Left ventricle myocardium superior (tissue), 1 donor: Measurements from ENCODE around the gene TNNC1. TPM values are rescaled to one million over a fixed set of nuclear protein-coding genes. Genes with fewer than 3 reads are reported as not detected.
A peak's percentile ranks its signal among the peaks of the same experiment; 100 is the strongest.

ENCODE experiments used
- ATAC-seq: fragments of 200-7000 bp; cut with Tn5 transposase; one replicate; pipeline ENCODE4 v1.9.1; 2020; ENCODE audit warnings: mild to moderate bottlenecking, moderate library complexity
- DNase-seq: peaks from one replicate; pipeline ENCODE4 v3.0.0-alpha.2; 2020
- intact Hi-C: fragments of 100-400 bp; cut with micrococcal nuclease; formaldehyde crosslinking; loops from one replicate; pipeline ENCODE4 v1.11.0; 2022
- total RNA-seq: library from RNA; stranded (reverse); fragmentation: NEBNext Ultra II Directional; extraction: Animal tissue kit (Norgen Biotek cat#: 25700); gene quantifications from one replicate; pipeline ENCODE4 v1.2.1, GENCODE V29; 2021
- donor health status: DM: no; HTN: yes; CAD: no; lungs with severe emphysema.

TNNC1 gene
- total RNA-seq, 1 donor from 2014 or later: 8,945 TPM

DNA sequence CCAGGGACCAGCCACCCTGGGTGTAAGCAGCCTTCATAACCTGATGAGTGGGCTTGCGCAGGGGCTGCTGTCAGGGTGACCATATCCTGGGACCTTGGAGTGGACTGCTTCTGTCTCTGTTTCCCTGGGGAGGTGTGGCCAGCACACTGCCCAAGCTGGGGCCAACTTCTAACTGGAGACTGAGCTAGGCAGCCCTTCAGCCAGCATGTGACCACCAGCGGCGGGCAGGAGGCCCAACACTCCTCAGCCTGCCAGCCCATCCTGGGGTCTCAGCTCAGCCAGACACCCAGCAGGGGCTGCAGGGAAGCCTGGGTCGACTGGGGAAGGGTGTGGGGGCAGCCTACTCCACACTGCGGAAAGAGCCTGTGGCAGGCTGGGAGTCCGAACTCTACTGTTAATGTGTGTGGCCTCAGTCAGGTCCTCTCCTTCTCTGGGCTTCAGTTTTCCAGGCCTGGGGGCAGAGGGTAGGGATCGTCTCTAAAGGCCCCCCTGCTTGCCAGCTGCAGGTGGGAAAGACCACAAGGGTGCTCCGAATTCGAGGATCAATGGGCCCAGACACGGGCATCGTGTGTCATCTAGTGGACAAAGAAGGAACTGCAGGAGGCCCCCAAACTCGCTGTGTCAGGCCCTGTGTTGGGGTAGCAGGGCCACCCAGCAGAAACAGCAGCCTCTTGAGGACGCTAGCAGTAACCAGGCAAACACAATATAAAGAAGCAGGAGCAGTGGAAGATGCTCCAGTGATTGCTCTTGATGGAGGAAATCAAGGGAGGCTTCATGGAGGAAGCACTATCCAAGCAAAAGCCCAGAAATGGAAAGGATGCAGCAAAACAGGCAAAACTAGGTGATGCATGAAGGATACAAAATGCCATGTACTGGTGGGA is 7.0 kb downstream of the TNNC1 start:
- ATAC-seq (peak; percentile 22), DNase-seq (peak; percentile 68)
- intact Hi-C loops: no loop called here

DNA sequence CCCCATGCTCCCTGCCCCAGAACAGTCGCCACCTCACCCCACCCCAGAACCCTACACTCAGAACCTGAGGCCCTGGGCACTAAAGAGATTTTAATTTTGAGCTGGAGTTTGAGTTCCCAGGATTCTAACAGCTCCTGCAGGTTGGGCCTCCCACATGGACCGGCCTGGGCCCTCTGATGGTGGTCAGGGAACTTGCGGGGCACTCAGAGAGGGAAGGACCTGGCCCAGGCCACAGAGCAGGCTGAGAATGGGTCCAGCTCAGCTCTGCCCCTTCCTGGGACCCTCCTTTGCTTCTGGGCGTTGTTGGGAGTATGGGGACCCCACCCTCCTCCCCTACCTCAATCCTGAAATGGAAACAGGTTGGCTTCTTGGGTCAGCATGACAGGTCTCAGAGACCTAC is 7.8 kb downstream of the TNNC1 start:
- ATAC-seq (no peak), DNase-seq (no peak)
- intact Hi-C loops: no loop called here

DNA sequence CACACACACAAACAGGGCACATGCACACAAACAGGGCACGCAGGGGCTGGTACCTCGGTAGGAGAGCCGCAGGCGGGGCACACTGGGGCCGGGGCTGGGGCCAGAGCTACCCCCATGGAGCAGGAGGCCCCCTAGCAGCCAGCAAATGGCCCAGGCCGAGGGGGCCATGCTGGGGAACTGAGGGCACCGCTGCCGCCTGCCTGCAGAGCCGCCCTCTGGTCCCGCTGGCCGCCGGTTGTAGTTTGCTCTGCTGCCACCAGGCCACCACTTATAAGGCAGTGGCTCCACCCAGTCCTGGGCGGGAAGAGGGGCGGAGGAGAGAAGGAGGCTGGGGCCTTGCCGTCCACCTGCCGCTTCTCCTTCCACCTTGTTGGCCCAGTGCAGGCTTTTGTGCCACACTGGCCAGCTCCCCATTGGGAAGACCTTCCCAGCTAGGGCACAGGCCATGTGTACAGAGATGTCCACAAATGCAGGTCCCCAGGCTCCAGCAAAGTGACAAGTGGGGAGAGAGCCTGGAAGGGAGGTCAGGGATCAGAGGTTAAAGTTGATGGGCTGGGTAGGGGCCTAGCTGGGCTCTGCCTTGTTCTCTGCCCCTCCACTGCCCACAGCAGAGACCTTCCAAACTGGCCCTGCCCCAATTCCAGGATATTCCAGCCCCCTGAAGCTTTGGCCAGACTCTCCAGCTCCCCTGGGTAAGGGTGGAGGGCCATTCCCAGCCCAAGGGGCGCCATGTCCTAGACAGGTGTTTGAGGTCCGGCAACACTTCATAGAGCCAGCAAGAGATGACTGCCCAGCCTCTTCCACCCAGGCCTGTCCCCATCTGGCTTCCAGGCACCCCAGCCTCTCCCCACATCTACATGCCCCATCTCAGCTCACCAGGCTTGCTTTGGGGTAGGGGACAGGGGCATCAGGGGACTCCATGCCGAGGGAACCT is 8.7 kb downstream of the TNNC1 start, which contains the start of gene SEMA3G:
TSS of gene SEMA3G (minus strand) at position 244 of the 934 bp plus-strand sequence. CDS start at position 168, 76 bp downstream.
- intact Hi-C loops: no loop called here
- peak; percentile 85 for DNase-seq
- ATAC-seq: peak; percentile 55

DNA sequence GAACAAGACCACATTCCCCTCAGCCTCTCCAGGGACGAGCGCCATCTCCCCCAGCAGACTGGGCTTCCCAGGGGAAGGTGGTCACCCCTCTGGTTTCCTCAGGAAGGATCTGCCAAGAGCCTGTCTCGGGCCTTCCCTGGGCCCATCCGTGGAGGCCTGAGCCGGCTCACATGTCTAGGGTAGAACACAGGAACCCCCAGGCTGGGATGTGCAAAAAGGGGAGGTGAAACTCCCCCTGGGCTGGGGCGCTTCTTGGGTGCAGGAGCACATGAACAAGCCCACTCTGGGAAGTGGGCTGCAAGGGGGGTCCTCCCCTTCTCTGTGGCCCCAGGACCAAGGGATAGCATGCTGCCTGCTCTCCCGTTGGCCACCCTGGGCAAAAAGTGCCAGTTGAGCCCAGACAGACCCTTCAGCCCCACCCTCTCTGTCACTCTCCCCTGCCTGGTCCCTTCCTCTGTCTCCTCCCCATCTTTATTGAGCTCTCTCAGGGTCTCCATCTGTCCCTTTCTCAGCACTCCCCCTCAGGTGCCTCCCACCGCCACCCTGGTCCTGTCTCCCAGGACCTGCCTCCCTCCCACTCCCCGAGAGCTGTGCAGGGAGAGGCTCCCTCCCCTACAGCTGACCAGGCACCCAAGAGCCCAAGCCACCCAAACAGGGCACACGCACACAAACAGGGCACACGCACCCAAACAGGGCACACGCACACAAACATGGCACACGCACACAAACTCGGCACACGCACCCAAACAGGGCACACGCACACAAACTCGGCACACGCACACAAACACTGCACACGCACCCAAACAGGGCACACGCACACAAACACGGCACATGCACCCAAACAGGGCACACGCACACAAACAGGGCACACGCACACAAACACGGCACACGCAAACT is 9.8 kb downstream of the TNNC1 start:
- no peak for DNase-seq
- ATAC-seq: no peak
- intact Hi-C loops: no loop called here

DNA sequence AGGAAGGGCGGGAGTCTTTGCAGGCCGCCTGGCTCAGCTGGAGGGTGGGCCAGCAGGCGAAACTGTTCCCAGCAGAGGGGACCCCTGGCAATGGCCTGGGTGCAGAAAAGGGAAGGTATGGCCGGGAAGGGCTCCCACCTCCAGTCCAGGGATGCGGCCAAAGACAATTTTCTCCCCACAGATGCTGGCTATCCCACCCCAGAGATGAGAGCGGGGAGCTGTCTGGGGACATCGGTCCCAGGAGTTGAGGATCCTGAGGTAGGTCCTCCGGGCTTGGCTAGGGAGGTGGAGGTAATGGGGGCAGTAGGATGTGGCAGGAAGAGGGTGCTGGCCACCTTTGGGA is 10.6 kb downstream of the TNNC1 start:
- intact Hi-C loops: no loop called here
- no peak for ATAC-seq
- no peak for DNase-seq

DNA sequence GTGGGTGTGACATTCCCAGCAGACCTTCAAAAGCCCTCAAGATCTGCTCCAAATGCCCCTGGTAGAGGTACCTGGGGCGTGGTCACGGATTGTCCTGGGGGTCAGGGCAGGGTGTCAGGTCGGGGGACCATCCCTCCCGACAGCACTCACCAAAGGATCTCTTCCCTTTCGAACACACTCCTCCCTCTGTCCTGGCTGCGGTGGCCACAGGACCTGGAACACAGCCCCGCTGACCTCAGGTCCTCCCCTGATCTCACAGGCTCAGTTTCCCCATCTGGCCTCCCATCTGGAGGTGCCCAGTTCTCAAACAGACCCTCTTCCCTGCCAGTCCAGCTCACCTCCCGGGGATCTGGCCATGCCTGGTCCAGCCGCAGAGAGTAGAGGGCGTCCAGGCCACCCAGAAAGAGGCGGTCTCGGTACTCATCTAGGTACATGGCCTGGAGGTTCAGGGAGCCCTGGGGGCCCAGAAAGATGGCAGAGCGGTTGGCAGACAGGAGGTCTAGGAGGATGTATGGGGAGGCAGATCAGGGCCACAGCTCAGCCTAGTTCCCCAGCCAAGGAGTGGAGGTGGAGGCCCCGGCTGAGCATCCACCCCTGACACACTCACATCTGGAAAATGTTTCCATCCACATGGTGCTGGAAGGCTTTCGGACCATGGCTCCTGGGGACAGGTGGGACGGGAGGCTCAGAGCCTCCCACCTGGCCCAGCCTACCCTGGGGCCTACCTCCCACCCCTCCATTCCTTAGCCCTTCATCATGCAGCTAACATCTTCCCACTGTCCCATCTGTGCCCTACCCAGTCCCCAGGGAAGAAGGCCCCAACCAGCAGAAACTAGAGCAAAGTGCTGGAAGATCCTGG is 11.2 kb downstream of the TNNC1 start:
- DNase-seq (no peak), ATAC-seq (no peak)
- intact Hi-C loops: no loop called here

DNA sequence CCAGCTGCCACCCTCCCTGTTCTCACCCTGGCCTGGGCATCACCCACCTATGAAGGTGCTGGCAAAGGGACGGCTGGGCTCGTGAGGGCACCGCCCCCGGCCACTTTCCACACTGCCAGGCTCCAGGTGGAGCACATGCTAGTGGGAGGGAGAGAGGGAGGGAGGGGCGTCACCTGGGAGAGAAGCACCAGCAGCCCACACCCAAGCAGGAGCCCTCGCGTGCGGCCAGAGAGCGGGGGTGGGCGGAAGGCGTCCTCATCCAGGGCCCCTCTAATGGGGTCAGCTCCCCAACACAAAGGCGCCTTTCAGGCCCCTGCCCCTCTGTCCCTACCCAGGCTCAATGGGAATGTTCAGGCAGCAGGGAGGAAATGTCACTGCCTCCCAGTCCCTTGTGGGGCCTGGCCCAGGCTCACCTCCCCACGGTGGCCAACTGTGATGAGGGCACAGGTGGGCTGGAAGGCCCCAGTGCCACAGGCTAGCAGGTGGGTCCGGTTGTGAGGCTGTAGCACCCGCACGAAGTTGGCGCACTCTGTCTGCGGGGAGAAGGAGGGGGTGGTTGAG is 12.0 kb downstream of the TNNC1 start:
- intact Hi-C loops: no loop called here
- ATAC-seq (no peak), DNase-seq (no peak)

DNA sequence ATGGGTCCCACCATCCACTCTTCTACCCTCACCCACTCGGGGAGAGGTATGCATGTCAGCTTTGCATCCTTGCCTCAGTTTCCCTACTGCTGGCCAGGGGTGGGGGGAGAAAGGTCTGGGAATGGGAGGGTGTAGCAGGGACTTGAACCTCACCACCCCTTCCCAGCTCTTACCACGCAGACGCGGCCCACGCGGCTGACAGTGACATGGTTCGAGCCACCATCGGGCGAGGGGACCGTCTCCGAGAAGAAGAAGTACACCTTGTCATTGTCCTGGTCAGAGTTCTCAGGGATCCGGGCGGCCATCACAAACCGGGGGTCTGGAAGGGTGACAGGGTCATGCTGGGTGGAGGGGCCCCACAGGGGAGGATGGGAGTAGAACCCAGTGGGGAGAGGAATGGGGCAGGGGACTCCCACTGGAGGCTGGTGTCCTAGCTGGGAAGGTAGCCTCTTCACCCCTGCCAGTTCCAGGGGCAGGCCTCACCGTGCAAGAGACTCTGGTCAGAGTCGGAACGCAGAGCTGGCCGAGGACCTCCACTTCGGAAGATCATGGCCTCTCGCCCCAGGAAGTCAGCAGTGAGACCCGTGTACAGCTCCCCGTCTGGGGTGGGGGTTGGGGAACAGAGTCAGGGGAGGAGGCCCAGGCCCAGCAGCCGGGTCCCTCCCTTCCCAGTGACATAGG is 12.6 kb downstream of the TNNC1 start:
- no peak for DNase-seq
- no peak for ATAC-seq
- intact Hi-C loops: no loop called here

DNA sequence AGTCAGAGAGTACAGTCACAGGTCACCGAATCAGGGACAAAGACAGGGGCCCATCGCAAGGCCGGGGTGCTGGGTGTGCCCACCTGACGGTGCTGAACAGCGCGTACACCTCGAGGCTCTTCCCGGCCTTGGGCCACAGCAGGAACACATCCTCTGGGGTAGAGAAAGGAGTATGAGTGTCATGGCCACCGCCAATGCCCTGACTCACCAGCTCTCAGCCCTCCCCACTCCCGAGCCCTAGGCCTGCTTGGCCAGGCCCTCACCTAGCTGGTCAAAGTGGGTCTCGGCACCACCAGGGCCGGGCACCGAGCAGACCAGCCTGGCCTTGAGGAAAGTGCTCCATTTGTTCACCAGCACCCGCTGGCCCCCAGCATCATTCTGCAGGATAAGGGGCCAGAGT is 13.2 kb downstream of the TNNC1 start:
- intact Hi-C loops: no loop called here
- ATAC-seq: no peak
- no peak for DNase-seq

DNA sequence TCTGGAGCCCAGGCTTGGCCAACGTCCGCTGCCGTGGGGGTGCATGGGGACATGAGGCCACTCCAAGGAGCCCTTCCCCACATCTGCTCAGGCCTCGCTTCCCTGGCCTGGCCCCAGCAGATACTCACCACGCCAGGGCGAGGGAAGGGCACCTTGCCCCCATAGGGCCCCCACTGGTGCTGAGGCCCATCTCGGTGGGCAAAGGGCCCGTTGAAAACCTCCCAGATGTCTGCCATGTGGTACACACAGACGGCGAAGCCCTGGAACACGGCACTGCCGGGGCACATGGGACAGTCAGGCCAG is 13.6 kb downstream of the TNNC1 start:
- intact Hi-C loops: no loop called here
- DNase-seq (no peak), ATAC-seq (no peak)

DNA sequence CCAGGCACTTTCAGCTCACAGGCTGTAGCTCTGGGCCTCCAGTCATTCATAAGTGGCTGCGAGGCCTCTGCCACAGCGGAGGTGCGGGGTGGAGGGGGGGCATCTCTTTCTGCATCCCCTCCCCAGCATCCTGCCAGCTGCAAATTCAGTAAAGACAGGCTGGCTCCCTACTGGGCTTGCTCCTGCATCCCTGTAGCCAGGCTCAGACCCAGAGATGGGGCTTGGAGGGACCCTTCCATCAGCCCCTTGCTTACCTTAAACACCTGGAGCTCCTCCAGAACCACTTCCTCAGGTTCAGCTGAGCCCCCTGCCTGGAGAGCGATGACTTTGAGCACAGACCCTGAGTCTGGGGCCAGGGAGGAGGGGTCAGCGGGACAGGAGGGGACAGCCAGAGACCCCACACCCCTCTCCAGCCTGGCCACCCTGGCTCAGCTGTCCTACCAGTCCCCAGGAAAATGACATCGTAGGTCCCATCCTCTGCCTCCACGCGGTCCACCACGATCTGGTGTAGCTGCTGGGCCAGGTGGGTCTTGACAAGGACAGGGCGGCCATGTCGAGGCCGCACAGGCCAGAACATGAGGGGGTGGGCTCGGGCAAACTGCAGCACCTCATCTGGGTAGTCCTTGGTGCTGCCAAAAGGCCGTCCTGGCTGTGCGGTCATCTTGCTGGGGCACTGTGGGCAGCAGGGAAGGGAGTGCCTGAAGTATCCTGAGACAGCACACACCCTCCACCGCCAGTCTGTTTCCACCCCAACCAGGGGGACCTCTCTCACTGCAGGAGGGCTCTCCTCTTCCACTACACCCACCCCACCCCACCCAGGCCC is 14.2 kb downstream of the TNNC1 start:
- ATAC-seq (no peak), DNase-seq (no peak)
- intact Hi-C loops: no loop called here

DNA sequence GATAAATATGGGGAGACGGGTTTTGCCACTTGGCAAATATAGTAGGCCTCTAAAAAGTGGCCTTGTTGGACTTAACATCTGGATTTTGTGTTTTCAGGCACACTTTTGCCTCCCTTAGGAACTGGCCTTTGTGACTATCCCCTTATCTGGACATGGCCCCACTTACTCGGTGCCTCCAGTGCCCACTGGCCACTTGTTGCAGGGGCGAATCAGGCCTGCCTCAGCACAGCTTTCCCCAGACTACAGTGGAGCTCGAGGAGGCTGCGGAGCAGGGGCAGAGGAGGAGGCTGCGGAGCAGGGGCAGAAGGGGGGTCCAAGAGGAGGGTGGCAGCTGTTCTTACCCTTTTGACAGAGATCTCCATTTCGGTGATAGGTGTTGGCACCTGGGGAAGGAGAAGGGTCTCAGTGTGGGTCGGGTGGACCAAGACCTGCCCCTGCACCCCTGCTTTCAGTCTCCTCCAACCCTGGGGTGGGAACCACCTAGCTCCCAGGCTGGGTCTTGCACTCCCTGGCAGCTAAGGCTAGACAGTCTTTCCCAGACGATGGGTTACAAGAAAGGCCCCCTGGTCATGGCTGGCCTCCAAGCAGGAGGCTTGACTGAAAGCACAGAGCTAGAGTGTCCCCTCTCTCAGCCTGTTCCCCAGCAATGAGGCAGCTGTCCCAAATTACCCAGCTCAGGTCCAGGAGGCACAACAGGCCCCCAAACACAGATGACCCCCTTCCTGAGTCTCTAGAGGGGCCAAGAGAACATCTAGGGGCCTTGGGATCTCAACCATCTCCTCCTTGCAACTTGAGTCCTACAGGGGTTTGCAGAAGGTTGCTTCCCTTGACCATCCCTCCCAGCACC is 15.0 kb downstream of the TNNC1 start:
- ATAC-seq (no peak), DNase-seq (no peak)
- intact Hi-C loops: no loop called here

DNA sequence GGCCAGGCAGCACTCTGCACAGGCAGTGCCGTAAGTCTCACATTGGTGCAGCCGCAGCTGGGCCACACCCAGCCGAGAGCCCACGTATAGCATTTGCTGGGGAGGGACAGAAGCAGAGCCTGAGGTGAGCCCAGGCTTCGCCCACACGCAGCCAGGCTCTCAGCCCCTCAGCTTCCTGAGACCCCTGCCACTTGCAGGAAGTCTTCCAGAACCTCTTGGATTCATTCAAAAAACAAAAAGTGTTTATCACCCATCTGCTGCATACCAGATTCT is 15.8 kb downstream of the TNNC1 start:
- no peak for DNase-seq
- ATAC-seq: no peak
- intact Hi-C loops: no loop called here

DNA sequence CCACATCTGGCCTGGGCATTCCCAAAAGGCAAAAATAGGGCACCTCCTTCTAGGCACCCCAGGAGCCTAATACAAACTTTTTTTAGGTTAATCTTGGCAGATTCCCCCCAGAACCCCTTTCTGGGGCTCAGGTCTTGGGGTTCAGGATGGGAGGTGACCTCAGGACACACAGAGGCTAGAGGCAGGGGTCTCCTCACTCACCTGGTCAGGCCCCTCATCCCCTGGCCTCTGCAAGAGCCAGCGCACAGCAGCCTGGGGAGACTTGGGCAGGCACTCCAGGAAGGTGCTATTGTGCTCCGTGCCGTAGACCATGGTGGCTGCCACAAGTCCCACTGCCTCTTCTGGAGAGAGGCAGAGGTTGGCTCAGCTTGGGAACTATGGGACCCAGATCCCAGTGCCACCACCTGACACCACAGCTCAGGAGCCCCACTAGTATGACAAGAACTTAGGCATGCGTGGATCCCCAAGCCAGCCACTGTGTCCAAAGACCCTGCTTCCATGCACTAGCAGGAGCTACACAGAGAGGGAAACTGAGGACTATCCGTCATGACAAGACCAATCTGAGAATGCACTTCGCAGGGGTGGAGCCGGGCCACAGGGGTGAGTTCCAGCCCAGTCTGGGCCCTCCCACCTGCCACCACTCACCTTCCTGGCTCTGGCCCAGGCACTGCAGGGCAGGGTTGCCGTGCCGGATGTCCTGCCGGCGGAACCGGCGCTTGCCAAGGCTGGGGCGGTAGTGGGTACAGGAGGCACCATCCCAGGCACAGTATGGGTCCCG is 16.3 kb downstream of the TNNC1 start:
- DNase-seq (no peak), ATAC-seq (no peak)
- intact Hi-C loops: no loop called here

DNA sequence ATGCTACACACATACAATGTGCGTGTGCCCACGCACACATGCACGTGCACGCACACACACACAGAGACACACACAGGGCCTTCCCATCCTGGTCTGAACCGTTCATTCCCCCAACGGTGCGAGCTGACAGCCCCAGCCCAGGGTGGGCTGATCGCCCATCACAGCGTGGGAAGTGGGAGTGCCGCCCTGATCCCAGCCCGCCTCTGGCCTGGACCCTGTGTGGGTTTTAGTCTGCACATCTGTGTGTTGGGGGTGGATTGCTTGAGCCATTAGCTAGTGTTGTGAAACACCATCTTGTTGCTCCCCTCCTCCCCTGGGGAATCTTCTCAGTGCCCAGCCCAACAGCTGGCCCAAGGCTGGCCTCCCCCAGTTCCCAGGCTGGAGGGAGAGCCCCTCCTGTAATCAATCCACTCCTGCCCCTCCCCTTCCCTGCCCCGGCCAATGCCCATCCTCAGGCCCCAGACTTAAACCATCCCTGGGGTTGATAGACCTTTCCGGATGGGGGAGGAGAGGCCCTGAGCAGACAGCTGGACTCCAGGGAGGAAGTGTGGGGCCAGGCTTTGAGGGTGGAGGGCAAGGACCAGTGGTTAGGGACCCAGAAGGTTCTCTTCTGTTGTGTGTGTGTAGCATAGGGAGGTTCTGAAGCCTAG is 17.2 kb downstream of the TNNC1 start:
- peak; percentile 67 for DNase-seq
- ATAC-seq: peak; percentile 64
- intact Hi-C loops: no loop called here
